Stimulated activated CD8-positive, alpha-beta memory T cell treated with anti-CD3 and anti-CD28 coated beads, Interleukin-4, amount 100 ng/mL, for 24 hours (primary cell): ENCODE results near the gene HLA-DRB1.
"Not testable (repeated sequence)": the region's sequence is repeated elsewhere in the genome, so short reads cannot be mapped to it uniquely, and the experiment has no call there.

Experiments
- DNase-seq: peaks from one replicate; pipeline ENCODE4 v3.0.0-alpha.2; 2020; ENCODE audit warnings: low read depth

Gene HLA-DRB1

DNA sequence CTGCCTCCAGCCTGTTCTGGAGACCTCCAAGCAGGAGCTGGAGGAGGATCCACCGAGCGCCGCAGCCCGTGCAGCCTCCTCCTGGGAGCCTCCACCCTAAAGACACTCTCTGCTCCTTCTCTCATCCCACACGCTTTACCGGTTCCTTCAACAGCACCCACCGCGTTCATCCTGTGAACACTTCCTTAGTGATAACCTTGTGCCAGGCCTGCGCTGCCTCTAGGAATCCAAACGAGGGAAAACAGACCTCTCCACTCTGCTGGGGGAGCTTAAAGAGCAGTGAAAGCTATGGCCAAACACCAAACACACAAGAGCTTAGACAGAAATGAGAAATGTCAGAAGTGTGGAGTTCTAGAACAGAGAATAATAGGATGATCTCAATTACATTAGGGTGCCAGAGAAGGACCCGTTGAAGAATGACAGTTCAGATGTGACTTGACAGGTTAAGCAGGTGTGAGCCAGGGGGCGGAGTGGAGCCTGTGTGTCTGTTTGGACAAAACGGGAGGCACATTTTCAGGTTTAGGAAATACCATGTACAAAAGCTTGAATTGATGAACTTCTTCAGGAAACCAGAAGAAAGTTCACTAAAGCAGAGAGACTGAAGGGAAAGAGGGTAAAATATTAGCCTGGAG lies 31.1 kb downstream of the HLA-DRB1 start:
- no peak for DNase-seq

DNA sequence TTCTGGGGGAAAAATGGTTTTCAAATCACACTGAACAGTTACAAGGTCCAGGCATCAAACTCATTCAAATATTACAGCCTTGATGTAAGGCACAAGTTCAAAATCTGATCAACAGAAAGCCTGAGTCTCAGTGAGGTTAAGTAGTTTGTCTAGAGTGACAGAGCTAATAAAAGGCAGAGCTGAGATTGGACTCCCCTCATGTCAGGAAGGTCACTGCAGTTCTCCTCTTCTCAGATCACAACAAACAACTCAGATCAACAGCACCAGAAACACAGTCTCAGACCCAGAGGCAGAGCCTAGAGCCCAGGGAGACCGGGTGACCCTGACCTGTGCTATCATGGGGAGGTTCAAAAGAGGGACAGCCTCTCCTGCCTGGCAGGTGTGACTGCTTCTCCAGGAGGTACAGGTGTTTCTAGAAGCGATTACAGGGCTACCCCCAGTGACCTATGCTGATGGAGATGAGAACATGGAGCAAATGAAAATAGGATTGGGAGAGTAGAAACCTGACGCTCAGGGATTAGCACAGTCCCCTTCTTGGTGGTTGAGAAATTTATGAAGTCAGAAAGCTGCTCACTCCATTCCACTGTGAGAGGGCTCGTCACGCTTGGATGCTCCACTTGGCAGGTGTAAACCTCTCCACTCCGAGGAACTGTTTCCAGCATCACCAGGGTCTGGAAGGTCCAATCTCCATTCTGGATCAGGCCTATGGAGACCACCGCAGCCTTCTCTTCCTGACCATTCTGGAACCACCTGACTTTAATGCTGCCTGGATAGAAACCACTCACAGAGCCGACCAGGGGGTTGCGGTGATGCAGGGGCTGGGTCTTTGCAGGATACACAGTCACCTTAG lies 35.3 kb downstream of the HLA-DRB1 start:
- no peak for DNase-seq

DNA sequence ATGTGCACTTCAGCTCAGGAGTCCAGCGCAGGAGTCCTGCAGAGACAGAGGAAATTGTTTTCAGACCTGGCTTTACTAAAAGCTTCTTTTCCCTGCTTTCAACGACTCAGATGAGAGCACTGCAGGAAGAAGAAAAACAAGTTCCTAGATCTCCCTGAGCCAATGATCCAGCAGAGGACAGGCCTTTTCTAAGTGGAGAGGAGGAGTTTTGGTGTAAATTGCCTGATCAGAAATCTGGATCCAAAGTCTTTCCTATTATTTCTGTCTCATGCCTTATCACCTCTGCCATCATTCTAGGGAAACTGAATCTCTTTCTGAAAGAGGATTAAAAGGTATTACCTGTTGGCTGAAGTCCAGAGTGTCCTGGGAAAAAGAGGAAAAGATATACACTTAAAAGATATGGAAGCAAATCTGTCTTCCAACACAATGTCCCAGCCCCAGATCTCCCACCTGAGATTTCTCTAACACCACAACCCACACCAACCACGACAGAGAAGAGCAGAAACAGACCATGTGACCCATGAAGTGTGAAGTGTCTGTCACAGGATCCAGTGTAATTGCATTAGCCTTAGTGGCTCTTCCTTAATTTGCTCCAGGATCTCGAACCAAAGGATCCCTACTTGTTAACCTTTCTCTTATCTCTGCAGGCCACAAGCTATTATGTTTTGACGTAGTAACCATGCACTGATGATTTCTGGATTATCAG lies 36.5 kb downstream of the HLA-DRB1 start:
- no peak for DNase-seq

DNA sequence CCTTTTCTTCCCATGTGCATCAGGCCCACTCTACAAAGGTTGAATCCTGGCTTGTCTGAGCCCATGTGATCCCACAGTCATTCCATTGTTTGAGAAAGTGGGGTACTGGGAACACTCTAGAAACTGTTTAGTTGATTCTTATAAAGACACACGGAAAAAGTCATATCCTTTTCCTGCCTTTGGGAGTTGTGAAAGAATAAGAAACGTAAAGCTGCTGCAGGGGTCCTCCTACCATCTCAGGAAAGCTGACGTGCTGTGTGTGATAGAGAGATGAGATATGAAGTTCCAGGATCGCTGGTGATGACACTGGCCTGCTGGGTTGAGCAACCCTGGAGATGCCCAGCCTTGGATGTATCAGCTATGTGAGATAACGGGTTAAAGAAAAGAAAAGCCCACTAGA lies 38.2 kb downstream of the HLA-DRB1 start:
- no peak for DNase-seq

DNA sequence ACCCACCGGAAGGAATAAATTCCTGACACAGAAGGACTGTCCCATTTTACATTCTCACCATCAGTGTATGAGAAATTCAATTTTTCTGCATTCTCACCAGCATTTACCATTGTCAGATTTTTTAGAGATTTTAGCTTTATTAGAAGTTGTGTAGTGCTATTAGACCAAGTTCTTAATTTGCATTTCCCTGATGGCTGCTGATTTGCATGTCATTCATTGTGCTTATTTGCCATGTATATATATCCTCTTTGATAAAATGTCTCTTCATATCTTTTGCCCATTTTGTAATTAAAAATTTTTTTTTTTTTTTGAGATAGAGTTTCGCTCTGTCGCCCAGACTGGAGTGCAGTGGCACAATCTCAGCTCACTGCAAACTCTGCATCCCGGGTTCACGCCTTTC lies 49.8 kb downstream of the HLA-DRB1 start:
- no peak for DNase-seq

DNA sequence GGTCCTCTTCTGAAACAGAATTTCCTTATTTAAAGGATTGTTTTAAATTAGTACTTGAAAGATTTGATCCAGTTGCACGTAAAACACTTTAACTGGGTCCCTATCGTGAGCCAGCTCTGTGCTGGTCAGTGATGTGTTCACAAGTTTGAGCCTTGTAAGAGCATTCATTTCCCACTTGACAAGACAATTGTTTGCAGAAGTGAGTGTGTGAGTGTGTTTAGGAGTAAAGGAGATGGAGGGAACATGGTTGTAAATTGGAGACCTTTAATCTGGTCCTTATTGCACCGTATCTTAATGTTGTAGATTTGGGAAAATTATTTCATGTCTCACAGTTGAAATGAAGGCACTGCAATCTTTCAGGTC lies 59.2 kb downstream of the HLA-DRB1 start:
- not testable (repeated sequence) for DNase-seq

DNA sequence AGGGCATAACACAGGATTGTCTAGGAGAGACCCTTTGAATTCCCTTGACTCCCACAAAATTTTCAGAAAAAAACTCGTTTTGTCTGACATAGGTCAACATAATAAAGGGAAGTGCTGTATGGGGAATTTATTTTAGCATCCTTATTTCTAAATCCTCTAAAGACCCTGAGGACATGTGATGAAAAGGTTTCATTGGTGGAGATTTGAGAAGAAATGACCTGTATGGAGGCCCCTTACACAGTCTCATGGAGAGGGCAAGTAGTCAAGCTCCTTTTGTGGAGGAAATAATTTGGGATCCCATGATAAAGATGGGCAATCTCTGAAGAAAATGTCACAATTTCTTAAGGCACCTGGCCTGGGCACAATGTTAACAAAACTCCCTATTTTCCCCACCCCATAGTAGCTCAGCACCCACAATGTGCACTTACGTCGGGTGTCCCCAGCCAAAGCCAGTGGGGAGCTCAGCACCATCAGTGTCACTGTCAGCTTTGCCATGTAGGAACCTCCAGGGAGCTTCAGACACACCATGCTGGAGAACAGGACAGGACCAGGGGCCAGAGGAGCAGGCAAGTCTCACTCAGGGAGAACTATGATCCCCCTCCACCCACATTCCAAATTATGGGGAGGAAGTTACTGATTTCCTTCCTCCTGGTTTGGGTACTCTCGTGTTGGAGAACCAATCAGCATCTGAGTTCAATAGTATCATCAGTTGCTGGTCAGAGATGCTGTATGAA lies 59.8 kb downstream of the HLA-DRB1 start, which contains the start of gene HLA-DRB5:
Gene HLA-DRB5 (minus strand): TSS at position 591 of the 734 bp plus-strand sequence. CDS start 63 bp downstream, at position 528.
- DNase-seq, result no peak
